GM18868 (cell line): ENCODE results near the gene COL11A1.
"Not testable (repeated sequence)": the region's sequence is repeated elsewhere in the genome, so short reads cannot be mapped to it uniquely, and the experiment has no call there.

Experiments used
- ATAC-seq: cut with Tn5 transposase; IDR thresholded peaks from one replicate; pipeline ENCODE4 v1.9.1; 2021; ENCODE audit warnings: mild to moderate bottlenecking, moderate library complexity; ENCODE audit not compliant: unreplicated experiment

The COL11A1 gene

DNA sequence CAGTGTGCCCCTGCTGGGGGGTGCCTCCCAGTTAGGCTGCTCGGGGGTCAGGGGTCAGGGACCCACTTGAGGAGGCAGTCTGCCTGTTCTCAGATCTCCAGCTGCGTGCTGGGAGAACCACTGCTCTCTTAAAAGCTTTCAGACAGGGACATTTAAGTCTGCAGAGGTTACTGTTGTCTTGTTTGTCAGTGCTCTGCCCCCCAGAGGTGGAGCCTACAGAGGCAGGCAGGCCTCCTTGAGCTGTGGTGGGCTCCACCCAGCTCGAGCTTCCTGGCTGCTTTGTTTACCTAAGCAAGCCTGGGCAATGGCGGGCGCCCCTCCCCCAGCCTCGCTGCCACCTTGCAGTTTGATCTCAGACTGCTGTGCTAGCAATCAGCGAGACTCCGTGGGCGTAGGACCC is 175.0 kb downstream of the COL11A1 start:
- ATAC-seq = not testable (repeated sequence)

DNA sequence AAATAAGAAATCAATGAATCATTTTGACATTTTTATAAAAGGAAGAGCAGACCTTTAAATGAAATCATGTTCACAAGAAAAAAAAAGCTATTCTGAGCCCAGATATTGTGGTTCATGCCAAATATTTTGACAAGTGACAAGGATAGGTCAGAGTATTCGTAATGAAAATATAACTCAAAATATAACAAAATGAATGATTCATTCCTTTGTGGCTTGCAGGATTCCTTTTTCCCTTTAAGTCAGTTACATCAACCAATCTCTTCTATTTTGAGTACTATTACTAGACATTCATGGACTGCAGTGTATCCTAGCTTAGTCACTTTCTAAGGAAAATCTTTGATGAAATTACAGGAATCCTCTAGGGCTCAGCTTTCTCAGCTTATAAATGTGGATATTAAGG is 188.7 kb downstream of the COL11A1 start:
- ATAC-seq = no peak

DNA sequence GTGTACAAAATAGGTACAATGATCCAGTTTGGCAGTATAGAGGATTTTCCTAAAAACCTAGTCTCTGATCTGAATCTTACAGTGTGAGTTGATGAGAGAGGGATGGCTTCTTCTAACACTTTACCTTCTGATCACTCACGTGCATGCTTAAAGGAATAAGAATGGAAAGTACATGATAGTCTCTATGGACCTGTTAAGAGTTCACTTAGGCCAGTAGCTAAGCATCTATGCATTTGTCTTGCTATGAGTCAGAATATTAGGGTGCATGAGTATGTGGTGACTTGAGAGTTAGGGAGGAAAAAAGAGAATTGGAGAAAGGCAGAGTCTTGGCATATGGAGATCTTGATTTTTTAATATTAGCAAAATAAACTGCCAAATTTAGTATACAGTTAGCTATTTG is 206.3 kb downstream of the COL11A1 start:
- no peak for ATAC-seq

DNA sequence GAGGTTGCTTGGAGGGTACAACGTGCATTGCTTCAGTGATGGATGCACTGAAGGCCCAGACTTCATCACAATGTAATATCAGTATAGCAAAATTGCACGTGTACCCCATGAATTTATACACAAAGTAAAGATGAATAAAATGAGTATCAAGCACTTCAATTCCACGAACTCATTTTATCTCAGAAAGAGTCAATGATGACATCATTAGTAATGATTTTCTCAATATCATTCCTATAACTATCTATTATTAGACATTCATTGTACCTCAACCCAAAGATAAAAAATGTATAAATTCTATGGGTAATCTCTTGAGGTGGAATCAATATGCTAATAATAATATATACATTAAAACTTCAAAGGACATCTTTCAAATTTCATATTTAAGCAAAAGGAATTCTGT is 208.4 kb downstream of the COL11A1 start:
- ATAC-seq = no peak

DNA sequence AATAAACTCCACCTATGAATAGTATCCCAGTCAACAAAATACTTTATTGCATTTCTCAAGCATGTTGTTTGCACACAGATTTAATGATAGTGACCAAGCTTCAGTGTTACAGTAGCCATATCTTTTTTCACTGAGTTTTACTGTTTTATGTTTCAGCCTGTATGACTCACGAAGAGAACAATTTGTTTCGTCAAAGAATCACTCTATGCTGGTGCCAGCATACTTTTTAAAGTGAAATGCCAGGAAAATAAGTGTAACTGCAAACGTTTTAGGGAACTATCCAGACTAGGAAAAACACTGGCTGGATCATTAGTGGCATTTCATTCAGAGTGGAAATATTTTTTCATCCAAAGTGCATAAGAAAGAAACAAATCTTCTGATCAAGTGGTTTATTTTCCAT is 210.8 kb downstream of the COL11A1 start:
- no peak for ATAC-seq

DNA sequence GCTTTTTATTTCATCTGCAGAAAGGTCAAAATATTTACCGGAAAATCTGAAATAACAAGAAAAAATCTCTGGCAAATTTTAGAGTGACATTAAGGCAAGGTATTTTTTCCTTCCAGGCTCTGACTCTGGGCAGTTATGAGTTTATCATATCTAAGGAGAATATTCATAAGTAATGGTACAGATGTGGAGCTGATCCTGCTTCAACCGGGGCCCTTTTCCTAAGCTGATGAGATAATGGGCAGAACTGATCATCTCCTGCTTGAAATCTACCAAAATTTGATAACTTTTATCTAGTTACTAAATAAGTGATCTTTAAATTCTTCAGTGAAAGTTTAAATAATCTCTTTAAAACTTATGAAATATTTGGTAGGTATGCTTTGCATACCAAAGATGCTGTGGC is 211.6 kb downstream of the COL11A1 start:
- ATAC-seq = no peak

DNA sequence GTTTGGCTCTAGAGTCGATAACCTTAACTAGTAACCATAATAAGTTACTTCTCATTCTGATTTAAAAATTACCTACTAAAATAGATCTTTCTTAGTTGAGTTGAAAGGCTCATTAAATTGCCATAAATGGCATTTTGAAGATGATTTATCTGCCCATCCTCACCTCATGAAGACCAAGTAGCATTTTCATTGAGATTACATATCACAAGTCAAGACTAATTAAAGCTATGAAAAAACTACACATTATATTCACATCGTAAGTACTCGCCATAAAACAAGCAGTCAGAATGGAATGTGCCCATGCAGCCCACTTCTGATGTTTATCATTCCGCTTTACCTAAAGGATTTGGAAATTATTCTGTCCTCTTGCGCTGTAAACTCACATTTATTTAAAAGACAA is 212.0 kb downstream of the COL11A1 start:
- no peak for ATAC-seq

DNA sequence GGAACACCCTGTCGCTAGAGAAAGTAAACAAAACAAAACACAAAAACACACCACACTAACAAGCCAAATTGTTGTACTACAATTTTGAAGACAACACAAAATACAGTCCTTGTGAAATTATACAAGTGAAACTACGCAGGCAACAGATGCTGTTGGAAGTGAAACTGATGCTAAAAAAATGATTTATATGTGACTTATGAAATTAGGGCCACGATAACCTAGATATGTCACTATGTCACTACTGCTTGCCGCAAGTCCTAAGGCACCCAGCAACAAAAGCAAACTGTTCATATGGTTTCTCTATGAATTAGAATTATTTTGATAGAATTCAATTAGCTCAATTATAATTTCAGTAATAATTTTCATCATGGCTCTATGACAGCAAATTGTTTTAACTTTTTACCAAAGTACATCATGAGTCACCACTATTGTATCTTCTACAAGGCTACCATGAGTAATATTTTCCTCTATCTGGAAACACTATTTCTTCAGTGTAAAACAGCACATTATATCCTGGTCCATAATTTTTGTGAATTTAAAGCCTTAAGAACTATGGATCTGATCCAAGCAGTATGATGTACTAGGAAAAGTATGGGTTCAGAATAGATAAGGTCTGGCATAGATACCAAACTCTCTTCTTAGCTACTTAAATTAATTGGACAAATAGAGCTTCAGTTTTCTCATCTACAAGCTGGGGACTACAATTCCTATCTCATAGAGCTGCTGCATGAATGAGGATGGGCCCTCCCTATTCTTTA is 216.3 kb downstream of the COL11A1 start:
- ATAC-seq = no peak

DNA sequence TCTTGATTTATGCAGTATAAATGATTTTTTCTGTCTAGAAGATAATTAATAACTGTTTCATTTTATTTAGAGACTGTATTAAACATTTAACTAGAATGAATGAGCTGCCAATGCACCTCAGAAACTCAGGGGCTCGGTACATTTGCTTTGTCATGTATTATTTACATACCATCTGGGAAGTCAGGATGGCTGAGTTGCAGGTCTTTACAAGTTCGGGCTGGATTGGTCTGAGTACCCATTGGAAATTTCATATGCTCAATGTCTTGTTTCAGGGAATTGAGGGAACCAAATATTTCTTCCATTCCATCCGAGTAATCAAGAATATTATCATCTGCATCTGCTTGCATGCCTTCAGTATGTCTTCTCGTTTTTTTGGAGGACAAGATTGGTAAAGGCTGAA is 221.7 kb downstream of the COL11A1 start:
- no peak for ATAC-seq

DNA sequence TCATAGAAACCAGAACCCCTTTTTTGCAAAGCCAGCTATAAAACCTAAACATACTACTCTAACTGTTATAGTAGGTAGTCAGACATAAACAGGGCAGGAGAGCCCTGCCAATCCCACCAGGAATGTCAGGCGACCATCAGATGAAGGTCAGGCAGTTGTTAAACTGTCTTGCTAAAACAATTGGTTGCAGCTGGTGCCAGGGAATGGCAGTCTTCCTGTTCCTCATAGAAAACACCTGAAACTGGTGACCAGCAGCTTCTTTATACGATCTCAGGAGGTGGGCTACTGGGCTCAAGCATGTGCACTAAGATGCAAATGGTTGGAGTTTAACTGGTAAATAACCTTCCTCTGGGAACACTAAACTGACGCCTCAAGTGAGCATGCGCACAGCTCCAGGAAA is 224.1 kb downstream of the COL11A1 start:
- no peak for ATAC-seq

DNA sequence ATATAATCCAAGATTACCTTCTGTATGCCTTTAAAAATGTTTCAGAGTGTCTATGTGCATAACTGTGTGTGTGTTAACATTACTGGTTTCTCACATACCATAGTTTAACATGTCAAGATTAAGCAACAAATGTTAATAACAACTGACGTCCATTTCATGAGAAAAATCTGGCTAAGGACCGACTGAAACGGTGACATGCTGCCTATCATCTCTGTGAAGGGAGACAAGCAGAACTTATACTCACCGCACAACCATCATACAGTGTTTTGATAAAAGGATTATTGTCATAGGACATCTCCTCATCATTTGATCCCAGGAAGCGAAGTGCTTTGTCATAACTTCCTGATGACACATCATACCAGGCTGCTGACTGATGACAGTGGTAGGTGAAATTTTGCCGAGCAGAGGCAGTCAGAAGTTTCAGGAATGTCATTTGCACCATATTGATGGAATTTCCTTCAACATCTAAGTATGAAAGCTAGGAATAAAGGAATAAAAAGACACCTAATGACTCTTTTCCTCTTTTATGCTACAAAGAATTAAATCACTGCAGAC is 228.8 kb downstream of the COL11A1 start:
- ATAC-seq = no peak

DNA sequence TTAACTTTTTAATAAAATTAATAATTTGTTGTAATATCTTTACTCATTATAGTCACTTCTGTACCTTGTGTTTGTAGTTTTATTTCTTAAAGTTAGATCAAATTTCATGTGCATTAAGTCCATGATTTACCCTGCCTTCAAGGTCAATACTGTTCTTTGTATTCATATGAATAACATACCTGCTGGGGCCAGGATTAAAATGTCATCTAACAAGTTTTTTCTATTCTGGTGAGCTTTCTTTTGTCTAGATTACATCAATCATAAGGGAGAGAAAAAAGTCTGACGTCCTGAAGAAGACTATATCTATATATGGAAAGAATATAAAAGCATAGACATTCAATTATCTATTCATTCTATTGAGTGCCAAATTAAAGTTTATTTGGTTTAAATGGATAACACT is 232.6 kb downstream of the COL11A1 start:
- ATAC-seq = no peak

DNA sequence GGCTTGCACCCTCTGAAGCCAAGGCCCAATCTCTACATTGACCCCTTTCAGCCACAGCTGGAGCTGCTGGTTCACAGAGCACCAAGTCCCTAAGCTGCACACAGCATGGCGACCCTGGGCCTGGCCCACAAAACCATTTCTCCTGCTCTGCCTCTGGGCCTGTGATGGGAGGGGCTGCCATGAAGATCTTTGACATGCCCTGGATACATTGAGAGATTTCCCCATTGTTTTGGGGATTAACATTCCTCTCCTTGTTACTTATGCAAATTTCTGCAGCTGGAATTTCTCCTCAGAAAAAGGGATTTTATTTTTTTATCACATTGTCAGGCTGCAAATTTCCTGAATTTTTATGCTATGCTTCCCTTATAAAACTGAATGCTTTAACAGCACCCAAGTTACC is 235.8 kb downstream of the COL11A1 start:
- ATAC-seq = no peak

DNA sequence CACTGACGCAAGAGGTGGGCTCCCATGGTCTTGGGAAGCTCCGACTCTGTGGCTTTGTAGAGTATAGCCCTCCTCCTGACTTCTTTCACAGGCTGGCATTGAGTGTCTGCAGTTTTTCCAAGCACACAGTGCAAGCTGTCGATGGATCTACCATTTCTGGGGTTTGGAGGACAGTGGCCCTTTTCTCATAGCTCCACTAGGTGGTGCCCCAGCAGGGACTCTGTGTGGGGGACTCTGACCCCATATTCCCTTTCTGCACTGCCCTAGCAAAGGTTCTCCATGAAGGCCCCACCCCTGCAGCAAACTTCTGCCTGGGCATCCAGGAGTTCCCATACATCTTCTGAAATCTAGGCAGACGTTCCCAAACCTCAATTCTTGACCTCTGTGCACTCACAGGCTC is 236.2 kb downstream of the COL11A1 start:
- ATAC-seq = no peak

DNA sequence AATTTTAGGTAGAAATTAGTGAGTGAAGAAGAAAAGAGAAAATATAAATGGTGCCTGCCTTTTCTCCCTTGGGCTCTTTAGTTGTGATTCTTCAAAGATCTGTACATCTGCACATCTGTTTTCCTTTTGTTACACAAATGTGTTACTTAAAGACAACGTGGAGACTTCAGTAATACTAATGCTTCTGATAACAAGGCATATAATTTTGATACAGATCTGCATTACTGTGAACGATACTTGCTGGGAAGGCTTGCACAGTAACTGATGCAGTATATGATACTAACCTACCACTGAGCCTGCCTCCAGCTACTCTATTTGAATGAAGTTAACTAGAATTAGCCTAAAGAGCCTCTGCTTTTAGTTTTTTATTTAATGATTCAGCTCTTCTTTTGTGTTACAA is 244.6 kb downstream of the COL11A1 start:
- no peak for ATAC-seq

DNA sequence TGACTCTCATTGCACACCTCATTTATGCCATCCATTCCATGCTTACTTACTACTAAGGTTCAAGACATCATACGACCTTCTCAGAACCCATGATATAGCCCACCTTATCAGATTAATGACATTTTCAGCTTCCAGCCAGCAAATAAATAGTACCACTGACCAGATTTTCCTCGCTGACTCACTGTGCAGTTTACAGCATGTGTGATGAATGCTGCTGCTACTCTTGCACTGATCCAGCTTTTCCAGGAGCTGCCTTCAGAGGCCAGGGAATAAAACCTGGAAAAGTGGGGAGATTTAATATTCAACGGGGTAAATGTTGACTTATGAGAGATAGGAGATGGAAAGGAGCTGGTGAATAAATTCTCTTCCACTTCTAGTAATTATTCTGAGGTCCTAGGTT is 247.1 kb downstream of the COL11A1 start:
- no peak for ATAC-seq

DNA sequence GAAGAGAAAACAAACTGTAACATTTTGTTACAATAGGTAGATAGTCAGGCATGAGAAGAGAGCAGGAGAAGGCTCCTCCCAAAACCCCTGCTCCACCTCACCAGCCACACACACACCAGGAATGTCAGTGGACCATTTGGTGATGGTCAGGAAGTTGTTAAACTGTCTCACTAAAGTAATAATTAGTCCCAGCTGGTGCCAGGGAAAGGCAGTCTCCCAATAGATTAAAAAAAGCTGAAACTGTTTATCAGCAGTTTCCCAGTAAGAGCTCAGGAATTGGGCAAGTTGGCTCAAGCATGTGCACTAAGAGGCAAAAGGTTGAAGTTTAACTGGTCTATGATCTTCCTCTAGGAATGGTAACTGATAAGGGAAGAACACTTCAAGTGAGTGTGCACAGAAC is 249.6 kb downstream of the COL11A1 start:
- no peak for ATAC-seq

DNA sequence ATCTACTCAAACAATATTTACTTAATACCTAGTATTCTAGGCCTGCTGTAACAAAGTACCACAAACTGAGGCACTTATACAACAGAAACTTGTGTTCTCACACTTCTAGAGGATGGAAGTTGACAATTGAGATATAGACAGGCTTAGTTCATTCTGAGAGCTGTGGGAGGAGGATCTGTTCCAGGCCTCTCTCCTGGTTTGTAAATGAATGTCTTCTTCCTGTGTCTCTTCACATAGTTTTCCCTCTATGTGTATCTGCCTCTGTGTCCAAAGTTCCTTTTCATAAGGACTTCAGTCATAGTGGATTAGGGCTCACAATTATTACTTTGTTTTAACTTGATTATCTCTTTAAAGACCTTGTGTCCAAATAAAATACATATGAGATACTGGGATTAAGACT is 251.1 kb downstream of the COL11A1 start:
- no peak for ATAC-seq

DNA sequence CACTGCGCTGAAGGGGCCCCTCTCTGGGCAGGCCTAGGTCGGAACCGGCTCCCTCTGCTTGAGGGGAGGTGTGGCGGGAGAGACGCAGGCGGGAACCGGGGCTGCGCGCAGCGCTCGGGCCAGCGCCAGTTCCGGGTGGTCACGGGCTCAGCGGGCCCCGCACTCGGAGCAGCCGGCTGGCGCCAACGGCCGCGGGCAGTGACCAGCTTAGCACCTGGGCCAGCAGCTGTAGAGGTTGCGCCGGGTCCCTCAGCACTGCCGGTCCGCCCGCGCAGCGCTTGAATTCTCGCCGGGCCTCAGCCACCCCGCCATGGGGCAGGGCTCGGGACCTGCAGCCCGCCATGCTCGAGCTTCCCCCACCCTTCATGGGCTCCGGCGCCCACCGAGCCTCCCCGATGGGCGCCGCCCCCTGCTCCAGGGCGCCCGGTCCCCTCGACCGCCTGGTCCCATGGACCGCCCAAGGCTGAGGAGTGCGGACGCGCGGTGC is 254.6 kb downstream of the COL11A1 start:
- ATAC-seq = no peak

DNA sequence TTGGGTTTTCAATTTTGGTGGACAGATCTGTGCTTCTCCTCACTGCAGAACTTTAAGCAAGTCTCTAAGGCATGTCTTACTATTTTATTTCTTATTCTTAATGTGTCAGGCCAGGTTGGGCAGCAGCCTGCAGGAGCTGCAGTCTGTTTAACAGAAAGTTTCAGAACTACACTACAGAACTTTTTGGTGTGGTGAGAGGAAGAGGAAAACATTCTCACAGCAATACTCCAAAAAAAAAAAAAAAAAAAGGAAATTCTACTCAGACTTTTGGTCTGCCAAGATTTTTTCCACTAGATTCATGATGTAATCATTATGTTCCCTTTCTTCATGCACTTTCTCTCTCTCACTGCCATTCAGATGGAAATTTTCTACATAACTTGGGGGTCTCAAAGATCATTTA is 255.2 kb downstream of the COL11A1 start:
- ATAC-seq = no peak

DNA sequence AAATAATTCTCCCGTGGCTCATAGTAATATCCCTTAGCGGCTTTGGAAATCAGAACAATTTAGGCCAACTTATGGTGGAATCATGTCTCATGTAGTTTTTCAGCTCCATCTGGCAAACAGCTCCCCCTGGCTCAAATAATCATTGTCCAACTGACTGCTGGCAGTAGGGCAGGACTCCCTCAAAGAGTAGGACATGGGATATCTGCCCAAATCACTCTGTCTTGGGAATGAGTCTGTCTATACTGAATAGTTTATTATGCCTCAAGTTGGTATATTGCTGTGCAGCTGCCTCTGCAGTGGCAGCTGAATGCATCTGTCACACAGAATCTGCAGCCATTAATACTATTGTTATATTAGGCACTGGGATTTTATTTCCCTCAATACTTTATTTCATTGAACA is 255.7 kb downstream of the COL11A1 start:
- ATAC-seq = no peak

DNA sequence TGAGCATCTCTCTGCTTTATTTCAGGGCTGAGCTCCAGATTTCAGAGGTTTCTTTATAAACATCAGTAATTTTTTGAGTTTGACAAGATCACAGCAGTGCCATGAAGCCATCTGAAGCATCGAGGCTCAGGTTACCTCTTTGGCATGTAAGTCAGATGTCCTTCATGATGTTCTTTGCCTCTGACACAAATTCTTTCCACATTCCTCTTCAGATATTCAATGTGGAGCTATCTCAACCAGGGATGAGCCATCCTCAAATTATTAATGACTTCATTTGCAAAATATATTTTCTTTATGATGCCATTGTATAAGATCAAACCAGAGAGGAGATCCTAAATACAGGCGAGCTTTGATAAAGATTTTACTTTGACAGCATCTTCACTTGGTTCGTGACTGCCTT is 256.7 kb downstream of the COL11A1 start:
- ATAC-seq = no peak

DNA sequence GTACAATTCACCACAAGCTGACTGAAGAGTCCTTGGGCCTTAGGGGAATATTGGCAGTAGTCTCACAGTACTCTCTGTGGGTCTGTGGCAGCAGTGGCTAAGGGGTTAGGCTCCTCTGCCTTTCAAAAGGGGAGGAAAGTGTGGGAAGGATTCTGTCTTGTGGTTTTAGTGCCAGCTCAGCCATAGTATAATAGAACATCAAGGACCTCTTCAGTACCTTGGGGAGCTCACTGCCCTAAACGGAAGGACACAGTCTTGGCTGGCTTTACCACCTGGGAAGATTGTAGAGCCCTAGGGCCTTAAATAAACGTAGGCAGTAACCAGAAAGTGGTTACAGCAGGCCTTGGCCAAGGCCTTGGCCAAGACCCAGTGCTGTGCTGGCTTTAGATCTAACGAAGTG is 265.7 kb downstream of the COL11A1 start:
- no peak for ATAC-seq
